Cortex of kidney (tissue), 1 donor: Measurements from ENCODE around the gene ZNF638.

Experiments
- DNase-seq: peaks from one replicate; lab custom pipeline; 2025; lab: John Stamatoyannopoulos, UW

The ZNF638 gene

DNA sequence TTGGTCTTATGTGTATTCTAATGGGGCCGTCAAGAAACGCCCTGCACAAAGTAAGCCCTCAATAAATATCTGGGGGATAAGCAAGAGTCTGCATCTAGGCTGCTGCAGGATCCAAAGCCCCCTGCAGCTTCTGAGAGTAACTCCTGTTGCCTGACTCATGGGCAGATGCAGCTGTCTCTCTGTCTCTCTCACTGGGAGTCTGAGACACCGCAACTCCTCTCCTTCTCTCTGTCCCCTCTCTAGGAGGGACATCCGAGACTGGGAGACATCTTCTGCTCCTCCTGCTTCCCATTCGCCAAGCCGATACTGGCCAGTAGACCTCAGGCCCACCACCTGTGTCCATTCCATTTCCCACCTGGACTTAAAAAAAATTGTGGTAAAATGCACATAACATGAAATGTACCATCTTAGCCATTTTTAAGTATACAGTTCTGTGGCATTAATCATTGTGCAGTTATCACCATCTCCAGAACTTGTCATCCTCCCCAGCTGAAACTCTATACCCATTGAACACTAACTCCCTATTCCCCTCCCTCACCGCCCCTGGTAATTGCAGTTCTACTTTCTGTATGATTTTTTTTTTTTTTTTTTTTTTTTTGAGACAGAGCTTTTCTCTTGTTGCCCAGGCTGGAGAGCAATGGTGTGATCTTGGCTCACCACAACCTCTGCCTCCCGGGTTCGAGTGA, 141.9 kb downstream of the ZNF638 start:
- no peak for DNase-seq

GRCh38 chr2:71474116-71474743, 142.6 kb downstream of the ZNF638 start:
- DNase-seq: no peak

GRCh38 chr2:71474744-71475397, 143.3 kb downstream of the ZNF638 start:
- no peak for DNase-seq

- no peak for DNase-seq
Measured at GRCh38 chr2:71476495-71476894, 144.9 kb downstream of the ZNF638 start.

- no peak for DNase-seq
Measured at GRCh38 chr2:71477231-71477691, 145.7 kb downstream of the ZNF638 start.

DNA sequence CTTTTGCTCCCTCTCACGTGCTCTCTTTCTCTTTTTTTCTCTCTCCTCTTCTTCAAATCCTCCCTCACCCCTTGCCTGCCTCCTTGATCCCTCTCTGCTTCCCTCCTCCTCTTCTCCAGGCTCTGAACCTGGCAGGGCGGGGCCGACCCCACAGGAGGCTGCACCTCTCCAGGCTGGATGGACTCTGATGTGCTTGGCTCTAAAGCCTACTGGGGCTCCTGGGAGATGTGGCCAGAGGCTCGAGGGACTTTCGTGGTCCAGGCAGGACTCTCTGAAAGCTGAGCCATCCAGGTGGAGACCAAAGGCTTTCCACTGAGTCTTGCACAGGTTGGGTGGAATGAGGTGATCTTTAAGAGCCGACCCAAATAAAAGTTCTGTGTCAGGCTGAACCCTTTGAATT, 147.2 kb downstream of the ZNF638 start:
- no peak for DNase-seq

- no peak for DNase-seq
Measured at GRCh38 chr2:71479261-71479660, 147.7 kb downstream of the ZNF638 start.

- no peak for DNase-seq
Measured at GRCh38 chr2:71481111-71481510, 149.5 kb downstream of the ZNF638 start.

- DNase-seq: no peak
Measured at GRCh38 chr2:71482055-71482454, 150.5 kb downstream of the ZNF638 start.

DNA sequence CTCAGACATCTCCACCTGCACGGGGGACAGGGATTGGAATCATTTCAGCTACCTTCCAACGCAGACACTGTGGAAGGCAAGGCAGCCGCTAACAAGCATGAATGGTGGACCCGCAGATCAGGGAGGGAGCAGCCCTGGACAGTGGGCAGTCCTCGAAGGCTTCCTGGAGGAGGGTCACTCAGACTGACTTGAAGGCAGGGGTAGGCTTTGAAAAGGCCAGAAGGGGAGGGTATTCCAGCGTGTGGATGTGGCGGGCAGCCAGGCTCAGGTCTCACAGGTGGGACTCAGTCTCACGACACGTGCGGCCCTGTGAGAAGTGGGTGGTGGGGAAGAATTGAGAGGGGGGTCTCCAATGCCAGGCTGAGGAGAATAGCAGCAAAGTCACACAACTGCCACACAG, 151.7 kb downstream of the ZNF638 start:
- no peak for DNase-seq

DNA sequence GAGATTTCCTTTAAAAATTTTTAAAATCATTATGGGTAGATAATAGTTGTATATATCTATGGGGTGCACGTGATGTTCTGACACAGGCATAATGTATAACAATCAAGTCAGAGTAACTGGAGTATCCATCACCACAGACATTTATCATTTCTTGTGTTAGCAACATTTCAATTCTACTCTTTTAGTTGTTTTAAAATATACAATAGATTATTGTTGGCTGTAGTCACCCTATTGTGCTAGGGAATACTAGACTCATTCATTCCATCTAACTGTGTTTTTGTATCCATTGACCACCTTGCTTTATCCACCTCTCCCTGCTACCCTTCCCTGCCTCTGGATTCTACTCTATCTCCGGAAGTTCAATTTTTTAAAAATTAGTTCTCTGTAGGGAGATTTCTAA, 152.8 kb downstream of the ZNF638 start:
- no peak for DNase-seq
